HEK293 (cell line): ENCODE measurements around the gene THRAP3.

Source experiments
- CTCF ChIA-PET: fragments of 350-600 bp; formaldehyde crosslinking; extraction: SDS; loops from one replicate; lab custom pipeline; 2021; ENCODE audit warnings: antibody characterized with exemption; lab: Yijun Ruan, JAX
- POLR2A ChIA-PET: fragments of 300-600 bp; formaldehyde crosslinking; extraction: SDS; loops from one replicate; lab custom pipeline; 2020; ENCODE audit warnings: antibody characterized with exemption, inconsistent platforms; lab: Yijun Ruan, JAX
- H3K27ac ChIP-seq: fragments of 200-500 bp; sonication (Bioruptor generic); 2 replicates; pipeline ENCODE4 v1.5.1; 2014; ENCODE audit warnings: low read depth, low read length, control low read depth, inconsistent platforms; ENCODE audit errors: extremely low read depth
- H3K36me3 ChIP-seq, 2 experiments: fragments of 200-500 bp in 1 of 2; sonication (Bioruptor generic) in 1 of 2; 1 replicate in 1 of 2; 2 replicates in 1 of 2; pipeline ENCODE4 v1.5.1; 2014 to 2017; ENCODE audit warnings: inconsistent platforms in 2 of 2, low read length in 2 of 2; ENCODE audit not compliant: control insufficient read depth in 2 of 2, insufficient read depth in 1 of 2
- H3K4me1 ChIP-seq: fragments of 200-500 bp; sonication (Bioruptor generic); 2 replicates; pipeline ENCODE4 v1.5.1; 2014; ENCODE audit warnings: mild to moderate bottlenecking, low read length, inconsistent platforms; ENCODE audit not compliant: control insufficient read depth, insufficient read depth
- H3K4me3 ChIP-seq: 2 replicates; pipeline ENCODE4 v1.5.1; 2011; ENCODE audit warnings: low read depth, mild to moderate bottlenecking, control low read depth, low read length, moderate library complexity
- H3K9me3 ChIP-seq: fragments of 200-500 bp; sonication (Bioruptor generic); 2 replicates; pipeline ENCODE4 v1.5.1; 2014; ENCODE audit warnings: low read depth, low read length, inconsistent platforms; ENCODE audit not compliant: control insufficient read depth, insufficient read depth
- EGR2 ChIP-seq: fragments of 450-650 bp; formaldehyde crosslinking; IDR thresholded peaks from 2 replicates; pipeline ENCODE4 v1.5.1; 2016; ENCODE audit warnings: low read depth, missing biosample characterization, missing genetic modification characterization
- GFI1B ChIP-seq: fragments of 450-650 bp; formaldehyde crosslinking; IDR thresholded peaks from 2 replicates; pipeline ENCODE4 v1.5.1; 2016; ENCODE audit warnings: missing biosample characterization, missing genetic modification characterization
- GLIS2 ChIP-seq: fragments of 450-650 bp; formaldehyde crosslinking; IDR thresholded peaks from 2 replicates; pipeline ENCODE4 v1.5.1; 2016; ENCODE audit warnings: missing biosample characterization, missing genetic modification characterization
- HIC1 ChIP-seq: fragments of 450-650 bp; formaldehyde crosslinking; IDR thresholded peaks from 2 replicates; pipeline ENCODE4 v1.5.1; 2016; ENCODE audit warnings: missing biosample characterization, missing genetic modification characterization
- INSM2 ChIP-seq: fragments of 450-650 bp; formaldehyde crosslinking; IDR thresholded peaks from 2 replicates; pipeline ENCODE4 v1.5.1; 2016; ENCODE audit warnings: missing biosample characterization, missing genetic modification characterization
- ZBTB48 ChIP-seq: fragments of 450-650 bp; formaldehyde crosslinking; IDR thresholded peaks from 2 replicates; pipeline ENCODE4 v1.5.1; 2016; ENCODE audit warnings: missing biosample characterization, missing genetic modification characterization
- ZNF10 ChIP-seq: fragments of 450-650 bp; formaldehyde crosslinking; IDR thresholded peaks from 2 replicates; pipeline ENCODE4 v1.5.1; 2017; ENCODE audit warnings: missing biosample characterization, missing genetic modification characterization
- ZNF114 ChIP-seq: fragments of 450-650 bp; formaldehyde crosslinking; IDR thresholded peaks from 2 replicates; pipeline ENCODE4 v1.5.0; 2017; ENCODE audit warnings: missing biosample characterization, missing genetic modification characterization
- ZNF18 ChIP-seq: fragments of 450-650 bp; formaldehyde crosslinking; IDR thresholded peaks from 2 replicates; pipeline ENCODE4 v1.5.1; 2016; ENCODE audit warnings: missing biosample characterization, missing genetic modification characterization
- ZNF202 ChIP-seq: fragments of 450-650 bp; formaldehyde crosslinking; IDR thresholded peaks from 2 replicates; pipeline ENCODE4 v1.5.1; 2016; ENCODE audit warnings: missing biosample characterization, missing genetic modification characterization, borderline replicate concordance
- ZNF561 ChIP-seq: fragments of 450-650 bp; IDR thresholded peaks from 2 replicates; pipeline ENCODE4 v1.5.1; 2018; ENCODE audit warnings: missing biosample characterization, missing genetic modification characterization, borderline replicate concordance

Gene THRAP3

GRCh38 chr1:36306902-36307456, 82.7 kb downstream of the THRAP3 start (continued):
- TF ChIP-seq INSM2 (tag by site-specific recombination) (peak; percentile 86), ZNF18 (tag by site-specific recombination) (peak; percentile 91), ZNF561 (tag by site-specific recombination) (peak; percentile 67), EGR2 (peak; percentile 70; the same call in 1 of the 2 replicates), ZBTB48 (tag by site-specific recombination) (0 out of 2 replicates have a peak, but pooled peaks have one; percentile 48)

- no peak overlapping the region for H3K27ac ChIP-seq
- CTCF ChIA-PET, result no interaction called here
- no peak overlapping the region for H3K4me3 ChIP-seq
- H3K9me3 ChIP-seq, result no peaks in the 10 kb centered on the region
- H3K36me3 ChIP-seq, result peaks cover 0 to 71% of the 10 kb centered on the region in 2 experiments; a peak in 2 of 3 replicates
- TF ChIP-seq HIC1 (tag by site-specific recombination), result 0 out of 2 replicates have a peak, but pooled peaks have one; percentile 5
- TF ChIP-seq GFI1B, result no peak
- POLR2A ChIA-PET, result interaction anchor here (0.5 to 2.4 kb wide), 10 partner anchors 10 to 158 kb away, joined by 4 to 11 read pairs (median 5); partner anchors contain the start of genes EVA1B, LSM10 and TRAPPC3
- no peaks in the 10 kb centered on the region for H3K4me1 ChIP-seq
Measured at GRCh38 chr1:36307601-36308330, 83.5 kb downstream of the THRAP3 start.

GRCh38 chr1:36309397-36309796, 85.2 kb downstream of the THRAP3 start:
- Histone ChIP-seq H3K4me3 (no peak overlapping the region), H3K36me3 (peaks cover 0 to 55% of the 10 kb centered on the region in 2 experiments; a peak in 2 of 3 replicates), H3K9me3 (no peaks in the 10 kb centered on the region), H3K4me1 (no peaks in the 10 kb centered on the region), H3K27ac (no peak overlapping the region)
- ChIA-PET POLR2A (interaction anchor here (1.3 to 1.6 kb wide), 2 partner anchors 9 to 14 kb away, joined by 4 read pairs; partner anchors contain the start of gene EVA1B), CTCF (interaction anchor here (1.2 to 1.6 kb wide), 3 partner anchors 15 to 60 kb away, joined by 3 to 6 read pairs (median 3); no protein-coding TSS in a partner anchor)
- TF ChIP-seq ZNF10 (tag by site-specific recombination) (no peak), ZNF114 (tag by site-specific recombination) (no peak)

- Histone ChIP-seq H3K4me1 (no peaks in the 10 kb centered on the region; the same call in 1 of the 2 replicates), H3K36me3 (peaks cover 0 to 44% of the 10 kb centered on the region in 2 experiments; a peak in 1 of 3 replicates), H3K4me3 (no peak overlapping the region), H3K9me3 (no peaks in the 10 kb centered on the region), H3K27ac (no peak overlapping the region)
- ChIA-PET CTCF (no interaction called here), POLR2A (interaction anchor here (1.6 kb wide), 1 partner anchor 14 kb away, joined by 5 read pairs; the partner anchor contains the start of gene SH3D21)
- TF ChIP-seq GLIS2 (tag by site-specific recombination) (peak; percentile 22; the same call in 1 of the 2 replicates), ZNF202 (tag by site-specific recombination) (no peak)
Measured at GRCh38 chr1:36320291-36320761, 96.1 kb downstream of the THRAP3 start.
